A549 (cell line): ENCODE data around the gene PXDN. TPM values are rescaled to one million over a fixed set of nuclear protein-coding genes. Genes with fewer than 3 reads are reported as not detected.

Experiments
- ATAC-seq, 2 experiments: fragments of 200-7000 bp in 1 of 2; fragments of >200 bp in 1 of 2; cut with Nextera tagmentation in 1 of 2; cut with Tn5 transposase in 1 of 2; 3 replicates each; pipeline versions ENCODE4 v1.8.0 to v1.9.1; 2018 to 2020; ENCODE audit warnings: mild to moderate bottlenecking in 1 of 2, moderate library complexity in 1 of 2
- CTCF ChIA-PET: fragments of 300-600 bp; sonication (Branson Sonifier 250); formaldehyde crosslinking; extraction: SDS; loops from one replicate; lab custom pipeline; 2021; ENCODE audit warnings: antibody characterized with exemption, inconsistent platforms; lab: Yijun Ruan, JAX
- POLR2A ChIA-PET: fragments of 350-600 bp; formaldehyde crosslinking; extraction: SDS; loops from one replicate; lab custom pipeline; 2021; ENCODE audit warnings: antibody characterized with exemption, inconsistent platforms; lab: Yijun Ruan, JAX
- DNase-seq, 2 experiments: peaks; one replicate each; pipeline versions ENCODE4 v3.0.0 to v3.0.0-alpha.2; 2011 to 2016; ENCODE audit warnings: low read depth in 1 of 2, low spot score in 1 of 2
- FAIRE-seq: peaks from 2 replicates; lab custom pipeline; 2011; peaks lifted over from hg19 to GRCh38; lab: Jason Lieb, UNC
- H3K27ac ChIP-seq, 2 experiments: fragments of >200 bp; sonication (Bioruptor Twin); formaldehyde crosslinking; 3 replicates each; pipeline ENCODE4 v1.5.1; 2016 to 2017
- H3K4me1 ChIP-seq: fragments of >200 bp; sonication (Bioruptor Twin); formaldehyde crosslinking; 3 replicates; pipeline ENCODE4 v1.6.1; 2016
- H3K4me2 ChIP-seq: fragments of >200 bp; sonication (Bioruptor Twin); formaldehyde crosslinking; 3 replicates; pipeline ENCODE4 v1.6.1; 2016
- H3K4me3 ChIP-seq: fragments of >200 bp; sonication (Bioruptor Twin); formaldehyde crosslinking; 3 replicates; pipeline ENCODE4 v1.5.1; 2016
- H3K9me3 ChIP-seq: fragments of >200 bp; sonication (Bioruptor Twin); formaldehyde crosslinking; 3 replicates; pipeline ENCODE4 v1.6.1; 2016
- ATOH8 ChIP-seq: fragments of 250-450 bp; sonication (Bioruptor Pico); IDR thresholded peaks from 2 replicates; pipeline ENCODE4 v1.5.0; 2020; ENCODE audit warnings: low read depth, mild to moderate bottlenecking, moderate library complexity
- CBX2 ChIP-seq: fragments of 200-600 bp; sonication (generic); IDR thresholded peaks from 2 replicates; pipeline ENCODE4 v1.6.1; 2016; ENCODE audit warnings: low read depth, mild to moderate bottlenecking, borderline replicate concordance
- CBX8 ChIP-seq: fragments of 200-600 bp; sonication (generic); IDR thresholded peaks from 2 replicates; pipeline ENCODE4 v1.6.1; 2016
- E2F6 ChIP-seq: IDR thresholded peaks from 2 replicates; pipeline ENCODE4 v1.6.1; 2012; ENCODE audit warnings: low read depth, borderline replicate concordance
- EHF ChIP-seq: fragments of 250-450 bp; sonication (Bioruptor Pico); IDR thresholded peaks from 2 replicates; pipeline ENCODE4 v1.5.0; 2020; ENCODE audit warnings: mild to moderate bottlenecking
- EHMT2 ChIP-seq: fragments of 200-600 bp; sonication (generic); IDR thresholded peaks from 2 replicates; pipeline ENCODE4 v1.6.1; 2016; ENCODE audit warnings: antibody characterized with exemption, low read depth, mild to moderate bottlenecking, moderate library complexity
- EP300 ChIP-seq, 2 experiments: fragments of >200 bp; sonication (Bioruptor Twin); formaldehyde crosslinking; IDR thresholded peaks; 2 replicates in 1 of 2; 3 replicates in 1 of 2; pipeline ENCODE4 v1.6.1; 2016 to 2017
- ESRRA ChIP-seq: fragments of 150-350 bp; IDR thresholded peaks from 2 replicates; pipeline ENCODE4 v1.6.1; 2014; ENCODE audit warnings: mild to moderate bottlenecking, low read length, borderline replicate concordance
- FOXS1 ChIP-seq: fragments of 250-450 bp; sonication (Bioruptor Pico); IDR thresholded peaks from 2 replicates; pipeline ENCODE4 v1.5.0; 2020; ENCODE audit warnings: mild to moderate bottlenecking, moderate library complexity
- GATA3 ChIP-seq: IDR thresholded peaks from 2 replicates; pipeline ENCODE4 v1.6.1; 2012; ENCODE audit warnings: borderline replicate concordance
- HES2 ChIP-seq: fragments of >200 bp; sonication (Bioruptor Twin); formaldehyde crosslinking; IDR thresholded peaks from 2 replicates; pipeline ENCODE4 v1.6.1; 2016
- HOXA7 ChIP-seq: fragments of 250-450 bp; sonication (Bioruptor Pico); IDR thresholded peaks from 2 replicates; pipeline ENCODE4 v1.5.0; 2020; ENCODE audit warnings: mild to moderate bottlenecking, moderate library complexity
- HOXB13 ChIP-seq: fragments of 250-450 bp; sonication (Bioruptor Pico); IDR thresholded peaks from 2 replicates; pipeline ENCODE4 v1.5.0; 2020; ENCODE audit warnings: low read depth, mild to moderate bottlenecking, moderate library complexity
- JUN ChIP-seq, 2 experiments: fragments of >200 bp; sonication (Bioruptor Twin); formaldehyde crosslinking; IDR thresholded peaks; 2 replicates in 1 of 2; 3 replicates in 1 of 2; pipeline ENCODE4 v1.6.1; 2016 to 2017
- JUNB ChIP-seq: fragments of >200 bp; sonication (Bioruptor Twin); formaldehyde crosslinking; IDR thresholded peaks from 2 replicates; pipeline ENCODE4 v1.6.1; 2016
- MAFK ChIP-seq: fragments of 450-650 bp; IDR thresholded peaks from 2 replicates; pipeline ENCODE4 v1.6.1; 2014; ENCODE audit not compliant: partially characterized antibody
- MYC ChIP-seq: IDR thresholded peaks from 2 replicates; pipeline ENCODE4 v1.6.1; 2012; ENCODE audit warnings: mild to moderate bottlenecking, inconsistent platforms, low read length, improper control_type of control experiment, borderline replicate concordance
- NR3C1 ChIP-seq: fragments of >200 bp; sonication (Bioruptor Twin); formaldehyde crosslinking; IDR thresholded peaks from 3 replicates; pipeline ENCODE4 v1.6.1; 2017
- RAD21 ChIP-seq, 2 experiments: fragments of >200 bp in 1 of 2; sonication (Bioruptor Twin) in 1 of 2; formaldehyde crosslinking in 1 of 2; IDR thresholded peaks in 1 of 2; conservative IDR thresholded peaks in 1 of 2; 2 replicates in 1 of 2; 3 replicates in 1 of 2; pipeline ENCODE4 v1.6.1; 2012 to 2018; ENCODE audit warnings: inconsistent platforms in 1 of 2
- RARB ChIP-seq: fragments of 250-450 bp; sonication (Bioruptor Pico); IDR thresholded peaks from 2 replicates; pipeline ENCODE4 v1.8.0; 2021; ENCODE audit warnings: mild to moderate bottlenecking, moderate library complexity
- RNF2 ChIP-seq: fragments of 200-600 bp; sonication (generic); IDR thresholded peaks from 2 replicates; pipeline ENCODE4 v1.6.1; 2016; ENCODE audit warnings: low read depth, mild to moderate bottlenecking, antibody characterized with exemption, moderate library complexity, borderline replicate concordance
- SMC3 ChIP-seq: fragments of >200 bp; sonication (Bioruptor Twin); formaldehyde crosslinking; IDR thresholded peaks from 3 replicates; pipeline ENCODE4 v1.6.1; 2018; ENCODE audit warnings: inconsistent platforms
- USF2 ChIP-seq: fragments of 450-650 bp; IDR thresholded peaks from 2 replicates; pipeline ENCODE4 v1.6.1; 2014; ENCODE audit warnings: antibody characterized with exemption
- ZFP36 ChIP-seq: fragments of 450-650 bp; IDR thresholded peaks from 2 replicates; pipeline ENCODE4 v1.6.1; 2014; ENCODE audit warnings: borderline replicate concordance; ENCODE audit not compliant: partially characterized antibody
- WGBS: methylation state at CpG from one replicate; pipeline ENCODE4 v1.1.6; 2017; ENCODE audit errors: missing lambda C conversion rate; 5-methylcytosine and 5-hydroxymethylcytosine counted together
- polyA plus RNA-seq, 4 experiments: library from polyadenylated mRNA; depleted of rRNA in 3 of 4; stranded (reverse); fragments of >200 nt; fragmentation: RNase III in 1 of 4; extraction: RNeasy Plus Mini Kit Qiagen cat#74134 plus additional on column Dnase treatment in 1 of 4; gene quantifications; 2 replicates in 3 of 4; 3 replicates in 1 of 4; pipeline ENCODE4 v1.2.3, GENCODE V29; 2011 to 2017

PXDN gene
- polyA plus RNA-seq, 2 of the 4 experiments (the other 2 are of a cell fraction) = 3.7 to 7.3 TPM

- no peak overlapping the region for H3K4me3 ChIP-seq
- no peak overlapping the region for H3K4me2 ChIP-seq
- POLR2A ChIA-PET = no interaction called here
- H3K4me1 ChIP-seq = no peaks in the 10 kb centered on the region
- ATAC-seq (no peak), FAIRE-seq (no peak), DNase-seq (no peak)
- no peaks in the 10 kb centered on the region for H3K9me3 ChIP-seq
- CTCF ChIA-PET = interaction anchor here (0.7 to 1.6 kb wide), 5 partner anchors 10 to 161 kb away, joined by 3 to 6 read pairs (median 3); no protein-coding TSS in a partner anchor
- WGBS = 34% methylated on average over 12 of the region's 12 CpGs
- TF ChIP-seq ESRRA (no peak), EHF (CRISPR knock-in tag) (no peak), EHMT2 (no peak), E2F6 (no peak), CBX2 (no peak), RARB (CRISPR knock-in tag) (no peak), CBX8 (no peak), MAFK (no peak), ZFP36 (no peak), USF2 (no peak), JUN (IDR thresholded peaks at IDR 0.05) (no peak), GATA3 (no peak), ATOH8 (CRISPR knock-in tag) (no peak), EP300 (IDR thresholded peaks at IDR 0.05) (no peak), NR3C1 (no peak), HES2 (no peak)
- H3K27ac ChIP-seq = no peak overlapping the region
Observed at GRCh38 chr2:1754046-1754445, 9.7 kb upstream of the PXDN start.

- POLR2A ChIA-PET = no interaction called here
- no peak for FAIRE-seq
- TF ChIP-seq HOXA7 (CRISPR knock-in tag) (no peak), SMC3 (no peak), EP300 (IDR thresholded peaks at IDR 0.05) (no peak), MYC (no peak), JUNB (no peak), RAD21 (conservative IDR thresholded peaks at IDR 0.05 in 1 of 2, IDR thresholded peaks at IDR 0.05 in 1 of 2) (no peak), FOXS1 (no peak), RNF2 (no peak), HOXB13 (no peak), JUN (IDR thresholded peaks at IDR 0.05) (no peak)
- H3K4me1 ChIP-seq = no peaks in the 10 kb centered on the region
- H3K27ac ChIP-seq = no peak overlapping the region
- no peaks in the 10 kb centered on the region for H3K9me3 ChIP-seq
- H3K4me2 ChIP-seq = no peak overlapping the region
- no peak overlapping the region for H3K4me3 ChIP-seq
- CTCF ChIA-PET = interaction anchor here (1.0 to 3.3 kb wide), 6 partner anchors 17 to 161 kb away, joined by 3 to 18 read pairs (median 6); no protein-coding TSS in a partner anchor
- no peak for ATAC-seq
- DNase-seq = no peak
- WGBS = 42% methylated on average over 6 of the region's 6 CpGs
Observed at GRCh38 chr2:1752751-1753150, 8.4 kb upstream of the PXDN start.
